GM19099 (cell line): ENCODE data around the gene DIP2C.

Experiments used
- POLR2A ChIP-seq: IDR thresholded peaks from 3 replicates; pipeline ENCODE4 v1.6.1; 2011; ENCODE audit warnings: low read depth; ENCODE audit not compliant: insufficient read length; ENCODE audit errors: extremely low read depth

Gene DIP2C, protein sequence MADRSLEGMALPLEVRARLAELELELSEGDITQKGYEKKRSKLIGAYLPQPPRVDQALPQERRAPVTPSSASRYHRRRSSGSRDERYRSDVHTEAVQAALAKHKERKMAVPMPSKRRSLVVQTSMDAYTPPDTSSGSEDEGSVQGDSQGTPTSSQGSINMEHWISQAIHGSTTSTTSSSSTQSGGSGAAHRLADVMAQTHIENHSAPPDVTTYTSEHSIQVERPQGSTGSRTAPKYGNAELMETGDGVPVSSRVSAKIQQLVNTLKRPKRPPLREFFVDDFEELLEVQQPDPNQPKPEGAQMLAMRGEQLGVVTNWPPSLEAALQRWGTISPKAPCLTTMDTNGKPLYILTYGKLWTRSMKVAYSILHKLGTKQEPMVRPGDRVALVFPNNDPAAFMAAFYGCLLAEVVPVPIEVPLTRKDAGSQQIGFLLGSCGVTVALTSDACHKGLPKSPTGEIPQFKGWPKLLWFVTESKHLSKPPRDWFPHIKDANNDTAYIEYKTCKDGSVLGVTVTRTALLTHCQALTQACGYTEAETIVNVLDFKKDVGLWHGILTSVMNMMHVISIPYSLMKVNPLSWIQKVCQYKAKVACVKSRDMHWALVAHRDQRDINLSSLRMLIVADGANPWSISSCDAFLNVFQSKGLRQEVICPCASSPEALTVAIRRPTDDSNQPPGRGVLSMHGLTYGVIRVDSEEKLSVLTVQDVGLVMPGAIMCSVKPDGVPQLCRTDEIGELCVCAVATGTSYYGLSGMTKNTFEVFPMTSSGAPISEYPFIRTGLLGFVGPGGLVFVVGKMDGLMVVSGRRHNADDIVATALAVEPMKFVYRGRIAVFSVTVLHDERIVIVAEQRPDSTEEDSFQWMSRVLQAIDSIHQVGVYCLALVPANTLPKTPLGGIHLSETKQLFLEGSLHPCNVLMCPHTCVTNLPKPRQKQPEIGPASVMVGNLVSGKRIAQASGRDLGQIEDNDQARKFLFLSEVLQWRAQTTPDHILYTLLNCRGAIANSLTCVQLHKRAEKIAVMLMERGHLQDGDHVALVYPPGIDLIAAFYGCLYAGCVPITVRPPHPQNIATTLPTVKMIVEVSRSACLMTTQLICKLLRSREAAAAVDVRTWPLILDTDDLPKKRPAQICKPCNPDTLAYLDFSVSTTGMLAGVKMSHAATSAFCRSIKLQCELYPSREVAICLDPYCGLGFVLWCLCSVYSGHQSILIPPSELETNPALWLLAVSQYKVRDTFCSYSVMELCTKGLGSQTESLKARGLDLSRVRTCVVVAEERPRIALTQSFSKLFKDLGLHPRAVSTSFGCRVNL (N-terminal part only)

DNA sequence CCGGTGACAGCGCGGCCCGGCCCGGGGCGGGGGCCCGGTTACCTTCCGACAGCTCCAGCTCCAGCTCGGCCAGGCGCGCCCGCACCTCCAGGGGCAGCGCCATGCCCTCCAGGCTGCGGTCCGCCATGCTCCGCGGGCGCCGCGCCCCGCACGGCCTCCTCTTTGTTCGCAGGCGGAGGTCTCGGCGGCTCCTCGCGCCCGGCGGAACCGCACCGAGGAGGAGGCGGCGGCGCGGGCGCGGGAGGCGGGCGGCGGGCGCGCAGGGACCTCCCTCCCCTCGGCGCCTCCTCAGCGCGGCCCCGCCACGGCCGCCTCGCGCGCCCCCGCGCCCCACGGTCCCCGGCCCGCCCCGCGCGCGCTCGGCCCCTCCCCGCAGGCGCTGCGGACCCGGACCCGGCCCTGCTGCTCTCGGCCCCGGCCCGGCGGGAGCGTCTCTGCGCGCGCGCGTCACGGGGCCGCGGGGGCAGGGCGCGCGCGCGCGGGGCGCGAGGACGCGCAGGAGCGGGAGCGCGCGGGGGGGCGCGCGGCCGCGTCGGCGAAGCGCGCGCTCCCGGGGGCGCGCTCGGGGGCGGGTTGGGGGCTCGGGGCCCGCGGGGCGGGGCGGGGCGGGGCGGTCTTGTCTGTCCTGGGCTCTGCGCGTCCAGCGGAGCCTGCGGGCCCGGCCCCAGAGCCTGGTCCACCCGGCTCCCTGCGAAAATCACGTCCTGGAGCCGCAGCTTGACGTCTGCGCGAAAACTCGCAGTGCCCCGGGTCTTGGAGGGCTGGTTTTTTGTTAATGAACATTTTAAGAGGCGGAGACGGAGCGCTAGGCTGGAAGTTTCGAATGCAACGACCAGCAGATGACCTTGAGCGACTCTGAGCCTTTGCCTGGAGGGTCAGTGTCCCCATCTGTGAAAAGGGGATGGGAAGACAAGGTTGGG lies at the start of gene DIP2C:
Gene DIP2C (minus strand): TSS at position 217 of the 920 bp plus-strand sequence. CDS start 90 bp downstream, at position 127.
- no peak for TF ChIP-seq POLR2A

DNA sequence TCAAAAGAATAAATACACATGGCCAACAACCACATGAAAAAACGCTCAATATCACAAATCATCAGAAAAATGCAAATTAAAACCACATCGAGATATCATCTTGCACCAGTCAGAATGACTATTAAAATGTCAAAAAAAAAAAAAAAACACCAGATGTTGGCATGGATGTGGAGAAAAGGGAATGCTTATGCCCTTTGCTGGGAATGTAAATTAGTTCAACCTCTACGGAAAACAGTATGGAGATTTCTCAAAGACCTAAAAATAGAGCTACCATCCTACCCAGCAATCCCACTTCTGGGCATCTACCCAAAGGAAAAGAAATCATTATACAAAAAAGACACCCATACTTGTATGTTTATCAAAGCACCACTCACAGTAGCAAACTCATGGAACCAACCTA lies 45.0 kb upstream of the DIP2C start:
- TF ChIP-seq POLR2A, result no peak

DNA sequence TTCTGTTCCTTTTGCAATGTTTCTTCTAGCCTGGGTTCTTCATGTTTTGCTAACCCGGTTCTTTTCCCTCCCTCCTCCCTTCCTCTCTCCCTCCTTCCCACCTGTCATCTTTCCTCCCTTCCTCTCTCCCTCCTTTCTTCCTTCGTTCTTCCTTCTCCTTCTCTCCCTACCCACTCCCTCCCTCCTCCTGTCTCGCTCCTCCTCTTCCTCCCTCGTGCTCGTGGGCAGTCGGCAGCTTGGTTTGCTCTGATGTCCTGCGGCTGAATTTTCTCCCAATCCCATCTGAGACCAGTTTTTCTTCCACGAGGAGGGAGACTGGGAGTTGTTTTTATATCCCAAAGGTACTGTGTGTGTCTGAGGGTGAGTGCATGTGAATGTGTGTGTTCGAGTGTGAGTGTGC lies 43.6 kb upstream of the DIP2C start:
- TF ChIP-seq POLR2A, result no peak

DNA sequence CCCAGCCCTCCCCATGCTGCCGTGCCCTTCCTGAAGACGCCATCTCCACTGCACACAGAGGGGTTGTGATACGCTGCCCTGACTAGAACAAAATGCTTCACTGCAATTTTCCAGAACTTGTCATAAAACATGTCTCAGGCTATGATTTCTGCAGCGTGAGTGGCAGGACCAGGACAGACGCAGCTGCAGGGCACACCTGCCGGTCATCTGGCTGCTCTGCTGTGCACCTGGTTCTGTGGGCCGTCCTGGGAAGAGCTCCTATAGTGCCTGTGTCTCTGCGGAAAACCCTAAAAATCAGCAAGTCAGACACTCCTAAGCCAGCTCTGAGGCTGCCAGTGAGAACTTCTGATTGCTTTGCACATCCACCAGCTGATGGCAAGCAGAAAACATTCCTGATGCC lies 39.7 kb upstream of the DIP2C start:
- TF ChIP-seq POLR2A, result no peak

DNA sequence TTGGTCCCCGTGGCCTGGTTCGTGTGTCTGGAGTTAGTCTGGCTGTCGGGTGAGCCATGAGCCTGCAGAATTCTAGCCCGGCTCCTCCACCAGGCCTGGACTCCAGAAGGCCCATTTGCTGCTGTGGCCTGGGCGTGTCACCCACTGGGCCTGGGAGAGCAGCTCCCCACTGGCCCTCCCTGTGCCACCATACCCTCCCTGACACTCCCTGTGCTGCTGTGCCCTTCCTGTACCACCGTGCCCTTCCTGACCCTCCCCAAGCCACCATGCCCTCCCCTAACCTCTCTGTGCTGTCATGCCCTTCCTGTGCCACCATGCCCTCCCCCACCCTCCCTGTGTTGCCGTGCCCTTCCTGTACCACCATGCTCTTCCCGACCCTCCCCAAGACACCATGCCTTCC lies 39.1 kb upstream of the DIP2C start:
- no peak for TF ChIP-seq POLR2A

DNA sequence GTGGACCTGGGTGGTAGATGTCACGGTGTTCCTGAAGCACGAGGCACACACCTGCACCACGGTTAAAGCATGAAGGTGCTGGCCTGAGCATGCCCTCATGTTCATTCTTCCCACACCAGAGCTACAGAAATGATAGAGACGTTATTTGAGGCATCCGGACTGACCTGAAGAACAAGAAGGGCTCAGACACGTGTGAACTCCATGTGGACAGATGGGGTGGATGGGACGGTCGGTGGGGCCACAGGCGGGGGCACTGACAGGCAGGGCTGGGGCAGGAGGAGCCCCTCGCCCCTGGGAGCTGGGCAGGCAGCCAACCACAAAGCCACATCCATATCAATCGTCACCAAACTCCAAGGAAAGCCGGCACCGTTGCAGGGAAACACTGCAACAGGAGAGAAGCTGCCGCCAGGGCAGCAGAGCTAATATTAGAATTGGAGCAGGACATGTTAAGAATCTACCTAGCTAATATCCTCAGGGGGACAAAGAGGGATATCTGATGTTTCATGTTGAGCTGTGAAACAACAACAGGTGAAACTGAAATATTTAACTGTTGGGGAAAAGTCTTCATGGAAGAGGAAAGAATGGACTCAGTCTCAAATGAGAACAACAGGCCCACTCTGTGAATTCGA lies 37.8 kb upstream of the DIP2C start:
- no peak for TF ChIP-seq POLR2A

DNA sequence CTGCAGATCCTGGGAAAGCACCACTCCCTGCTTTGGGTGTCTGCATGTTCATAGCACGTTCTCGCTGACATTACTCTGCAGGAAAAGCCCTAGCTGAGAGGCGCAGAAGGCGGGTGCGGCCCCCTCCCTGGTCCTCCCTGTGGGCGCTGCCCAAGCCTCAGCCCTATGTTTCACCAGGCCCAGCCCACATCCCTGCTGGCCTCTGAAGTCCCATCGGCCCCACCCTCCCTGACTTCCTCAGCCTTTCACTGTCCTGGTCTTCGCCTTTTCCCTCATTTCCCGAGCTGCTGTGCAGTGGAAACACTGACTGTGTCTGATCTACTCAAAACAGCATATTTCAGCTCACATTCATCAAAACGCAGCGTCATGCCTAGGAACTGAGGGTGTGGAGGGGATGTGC lies 36.3 kb upstream of the DIP2C start:
- no peak for TF ChIP-seq POLR2A

DNA sequence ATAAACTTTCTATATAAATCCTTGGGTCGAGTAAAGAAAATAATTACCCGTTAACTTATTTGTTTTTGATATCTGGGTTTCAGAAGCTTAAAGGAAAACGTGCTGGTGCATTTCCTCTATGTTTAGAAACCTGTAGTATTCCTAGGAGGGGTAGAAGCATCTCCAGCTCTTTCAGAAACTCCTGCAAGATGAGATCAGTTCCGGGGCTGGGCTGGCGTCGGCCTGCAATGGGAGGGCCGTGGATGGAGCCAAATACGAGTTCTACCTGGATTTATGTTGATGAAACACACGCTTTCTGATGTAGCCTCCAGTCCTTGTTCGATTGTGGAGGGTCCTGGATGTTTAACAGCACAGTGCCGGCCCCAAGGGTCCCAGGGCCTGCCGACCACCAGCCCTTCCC lies 35.8 kb upstream of the DIP2C start:
- TF ChIP-seq POLR2A, result no peak

DNA sequence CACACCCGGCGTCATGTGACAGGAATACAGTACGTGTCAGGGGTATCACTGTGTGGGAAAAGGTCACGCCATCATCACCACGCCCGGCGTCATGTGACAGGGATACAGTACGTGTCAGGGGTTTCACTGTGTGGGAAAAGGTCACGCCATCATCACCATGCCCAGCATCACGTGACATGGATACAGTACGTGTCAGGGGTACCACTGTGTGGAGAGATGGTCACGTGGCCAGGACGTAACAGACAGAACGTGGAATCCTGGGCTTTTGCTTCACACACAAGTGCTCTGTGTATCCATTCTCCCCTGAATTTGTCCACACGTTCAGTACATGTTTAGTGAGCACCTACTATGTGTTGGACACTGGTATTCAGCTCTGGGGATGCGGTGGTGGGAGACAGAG lies 34.5 kb upstream of the DIP2C start:
- no peak for TF ChIP-seq POLR2A

DNA sequence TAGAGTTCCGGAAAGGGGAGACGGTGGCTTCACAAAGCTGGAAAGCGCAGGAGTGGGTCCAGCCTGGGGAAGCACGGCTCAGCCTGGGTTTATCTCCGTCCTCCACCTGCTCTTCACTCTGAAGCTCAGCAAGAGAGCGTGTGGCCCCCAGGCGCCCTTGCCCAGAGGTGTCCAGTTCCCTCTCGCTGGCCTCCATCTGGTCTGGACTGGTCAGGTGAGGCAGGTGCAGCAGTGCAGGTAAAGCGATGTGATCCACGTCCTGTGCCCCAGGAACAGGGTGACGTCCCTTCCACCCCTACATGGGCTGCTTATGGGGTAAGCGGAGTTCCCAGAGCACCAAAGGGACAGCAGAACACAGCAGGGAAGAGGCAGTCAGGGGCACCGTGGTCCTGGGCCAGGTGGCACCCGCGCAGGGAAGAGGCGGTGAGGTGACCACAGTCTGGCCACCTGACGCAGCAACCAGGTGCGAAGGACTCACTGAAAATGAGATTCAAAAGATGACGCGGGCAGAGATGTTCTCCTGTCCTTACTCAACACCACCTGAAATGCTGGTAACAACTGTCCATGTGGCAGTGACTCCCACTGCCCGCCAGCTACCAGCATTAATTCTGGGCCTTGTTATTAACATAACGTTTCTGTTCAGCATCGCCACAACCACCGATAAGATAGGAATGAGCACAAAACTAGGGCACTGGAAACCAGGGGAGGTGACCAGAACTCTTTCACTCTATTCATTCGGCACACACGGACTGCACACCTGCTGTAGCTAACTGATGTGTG lies 33.0 kb upstream of the DIP2C start:
- no peak for TF ChIP-seq POLR2A

DNA sequence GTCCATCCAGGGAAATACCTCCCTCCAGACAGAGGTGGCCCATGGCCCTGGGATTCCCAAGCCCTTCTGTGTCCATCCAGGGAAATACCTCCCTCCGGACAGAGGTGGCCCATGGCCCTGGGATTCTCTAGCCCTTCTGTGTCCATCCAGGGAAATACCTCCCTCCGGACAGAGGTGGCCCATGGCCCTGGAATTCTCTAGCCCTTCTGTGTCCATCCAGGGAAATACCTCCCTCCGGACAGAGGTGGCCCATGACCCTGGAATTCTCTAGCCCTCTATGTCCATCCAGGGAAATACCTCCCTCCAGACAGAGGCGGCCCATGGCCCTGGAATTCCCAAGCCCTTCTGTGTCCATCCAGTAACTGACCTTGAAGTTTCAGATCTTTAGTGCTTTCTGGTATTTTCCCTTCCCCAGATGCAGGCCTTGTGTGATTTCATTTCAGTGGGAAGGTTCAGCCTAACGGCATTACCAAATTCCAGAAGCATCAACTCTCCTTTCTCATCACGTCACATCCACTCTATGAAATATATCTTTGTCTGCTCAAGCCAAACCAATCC lies 28.8 kb upstream of the DIP2C start:
- no peak for TF ChIP-seq POLR2A

DNA sequence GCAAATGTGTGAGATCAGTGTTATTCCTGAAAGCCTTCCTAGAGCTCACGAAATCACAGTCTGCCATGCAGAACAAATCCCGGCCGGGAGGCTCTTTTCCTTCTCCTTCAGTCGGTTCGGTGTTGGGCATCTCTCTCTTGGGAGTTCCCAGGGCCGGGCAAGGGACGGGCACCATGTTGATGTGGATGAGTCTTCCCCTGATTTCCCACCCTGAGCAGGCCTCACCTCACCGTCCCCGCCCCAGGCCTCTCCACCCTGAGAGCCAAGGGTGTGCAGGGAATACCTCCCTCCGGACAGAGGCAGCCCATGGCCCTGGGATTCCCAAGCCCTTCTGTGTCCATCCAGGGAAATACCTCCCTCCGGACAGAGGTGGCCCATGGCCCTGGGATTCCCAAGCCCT lies 28.0 kb upstream of the DIP2C start:
- TF ChIP-seq POLR2A, result no peak

DNA sequence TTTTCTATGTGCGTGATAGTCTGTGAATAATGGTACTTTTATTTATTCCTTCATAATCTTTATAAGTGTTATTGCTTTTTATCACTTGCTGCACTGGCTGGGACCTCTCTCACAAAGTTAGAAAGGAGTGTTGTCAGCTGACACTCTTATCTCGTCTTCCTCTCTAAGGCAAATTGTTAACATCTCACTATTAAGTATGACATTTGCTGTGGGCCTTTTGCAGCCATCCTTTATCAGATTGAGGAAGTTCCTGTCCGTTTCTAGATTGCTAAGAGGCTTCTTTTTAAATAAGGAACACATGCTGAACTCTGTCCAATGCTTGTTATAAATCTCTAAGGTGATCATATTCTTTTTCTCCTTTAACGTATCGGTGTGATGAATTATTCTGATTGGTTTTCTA lies 27.4 kb upstream of the DIP2C start:
- no peak for TF ChIP-seq POLR2A
